ENCODE results near the gene CAMK4. TPM values are rescaled to one million over a fixed set of nuclear protein-coding genes. Genes with fewer than 3 reads are reported as not detected.

Gene CAMK4
- total RNA-seq, 1 experiment from 2014 or later = not detected

DNA sequence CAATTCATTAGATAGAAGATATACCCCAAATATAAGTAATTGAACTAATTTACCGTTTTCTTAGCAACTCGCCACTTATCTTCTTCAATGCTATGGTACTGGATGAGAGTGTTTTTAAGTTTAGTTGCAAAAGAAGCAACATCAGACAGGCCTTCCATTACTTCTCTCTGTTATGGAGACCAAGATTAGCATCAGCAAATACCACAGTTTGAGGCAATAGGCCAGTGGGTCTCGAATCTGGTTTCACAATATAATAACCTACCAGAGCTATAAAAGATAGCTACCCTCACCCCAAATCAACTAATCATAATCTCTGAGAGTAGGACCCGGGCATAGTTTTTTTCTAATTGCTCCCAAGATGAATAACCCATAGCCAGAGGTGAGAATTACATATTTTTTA lies 283.1 kb downstream of the CAMK4 start:
- ChIA-PET CTCF (no interaction called here), POLR2A (ENCODE audit: unreplicated experiment) (no interaction called here)
- DNase-seq = no peak
- TF ChIP-seq EZH2 (IDR thresholded peaks at IDR 0.05; ENCODE audit: low read depth) = no peak
- TF ChIP-seq CTCF (conservative IDR thresholded peaks at IDR 0.05) = no peak
- Histone ChIP-seq H3K27me3 (ENCODE audit: insufficient read depth, low read depth) (no peaks in the 10 kb centered on the region), H3K4me2 (no peak overlapping the region), H3K9me2 (ENCODE audit: insufficient read depth) (no peaks in the 10 kb centered on the region), H3K4me1 (replicated peaks; ENCODE audit: insufficient read depth) (no peaks in the 10 kb centered on the region), H3K9me3 (ENCODE audit: insufficient read depth, low read depth) (no peaks in the 10 kb centered on the region), H4K20me1 (ENCODE audit: insufficient read depth) (no peaks in the 10 kb centered on the region), H2AFZ (no peak overlapping the region), H3K36me3 (ENCODE audit: low read depth) (no peaks in the 10 kb centered on the region), H3K79me2 (ENCODE audit: low read depth) (no peaks in the 10 kb centered on the region), H3K27ac (no peak overlapping the region), H3F3A (ENCODE audit: insufficient read depth, low read depth) (no peaks in the 10 kb centered on the region), H3K4me3 (no peak overlapping the region)
- intact Hi-C loops (cut with micrococcal nuclease; ENCODE audit: unreplicated experiment) = no loop called here
- no TSS peak for BruUV-seq (replicated peaks)

DNA sequence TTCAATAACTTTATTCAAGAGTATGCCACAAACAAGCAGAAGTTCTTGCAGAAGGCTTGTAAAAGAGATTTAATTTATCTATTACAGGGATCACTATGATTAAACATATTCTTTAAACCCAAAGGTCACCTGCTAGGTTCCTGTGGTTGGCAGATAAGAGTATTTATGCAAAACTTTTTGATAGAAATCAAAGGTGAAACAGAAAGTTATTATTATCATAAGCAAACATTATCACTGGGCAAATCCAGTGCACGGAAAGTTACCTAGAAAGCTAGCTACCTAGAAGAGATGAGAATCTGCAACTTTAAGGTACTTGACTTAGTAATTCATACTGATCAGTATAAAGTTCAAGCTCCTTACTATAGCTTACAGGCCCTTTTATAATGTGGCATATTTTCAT lies 284.9 kb downstream of the CAMK4 start:
- H4K20me1 ChIP-seq (ENCODE audit: insufficient read depth) = no peaks in the 10 kb centered on the region
- BruUV-seq (replicated peaks) = no TSS peak
- H3K36me3 ChIP-seq (ENCODE audit: low read depth) = no peaks in the 10 kb centered on the region
- no peaks in the 10 kb centered on the region for H3K9me2 ChIP-seq (ENCODE audit: insufficient read depth)
- peaks cover 5% of the 10 kb centered on the region; the same call in 1 of the 2 replicates for H3K27me3 ChIP-seq (ENCODE audit: insufficient read depth, low read depth)
- no peak overlapping the region for H3K4me3 ChIP-seq
- H3K79me2 ChIP-seq (ENCODE audit: low read depth) = no peaks in the 10 kb centered on the region
- intact Hi-C loops (cut with micrococcal nuclease; ENCODE audit: unreplicated experiment) = no loop called here
- H3K9me3 ChIP-seq (ENCODE audit: insufficient read depth, low read depth) = no peaks in the 10 kb centered on the region
- H3F3A ChIP-seq (ENCODE audit: insufficient read depth, low read depth) = no peaks in the 10 kb centered on the region
- H3K27ac ChIP-seq = no peak overlapping the region
- TF ChIP-seq CTCF (conservative IDR thresholded peaks at IDR 0.05) = no peak
- TF ChIP-seq EZH2 (IDR thresholded peaks at IDR 0.05; ENCODE audit: low read depth) = no peak
- no peak for DNase-seq
- no peak overlapping the region for H2AFZ ChIP-seq
- POLR2A ChIA-PET (ENCODE audit: unreplicated experiment) = no interaction called here
- no peaks in the 10 kb centered on the region for H3K4me1 ChIP-seq (replicated peaks; ENCODE audit: insufficient read depth)
- no peak overlapping the region for H3K4me2 ChIP-seq
- CTCF ChIA-PET = no interaction called here

GRCh38 chr5:111511174-111511830 lies 287.1 kb downstream of the CAMK4 start:
- Histone ChIP-seq H3K4me3 (no peak overlapping the region), H3K4me1 (replicated peaks; ENCODE audit: insufficient read depth) (no peaks in the 10 kb centered on the region), H3K9me3 (ENCODE audit: insufficient read depth, low read depth) (no peaks in the 10 kb centered on the region), H2AFZ (no peak overlapping the region), H3K79me2 (ENCODE audit: low read depth) (no peaks in the 10 kb centered on the region), H3K36me3 (ENCODE audit: low read depth) (no peaks in the 10 kb centered on the region), H3K4me2 (no peak overlapping the region), H3K27me3 (ENCODE audit: insufficient read depth, low read depth) (peaks cover 5% of the 10 kb centered on the region; the same call in 1 of the 2 replicates), H3F3A (ENCODE audit: insufficient read depth, low read depth) (no peaks in the 10 kb centered on the region), H3K27ac (no peak overlapping the region), H3K9me2 (ENCODE audit: insufficient read depth) (no peaks in the 10 kb centered on the region), H4K20me1 (ENCODE audit: insufficient read depth) (no peaks in the 10 kb centered on the region)
- POLR2A ChIA-PET (ENCODE audit: unreplicated experiment) = no interaction called here
- intact Hi-C loops (cut with micrococcal nuclease; ENCODE audit: unreplicated experiment) = no loop called here
- CTCF ChIA-PET = no interaction called here
- no peak for DNase-seq
- BruUV-seq (replicated peaks) = TSS peak; percentile 64
- TF ChIP-seq EZH2 (IDR thresholded peaks at IDR 0.05; ENCODE audit: low read depth) (no peak), CTCF (conservative IDR thresholded peaks at IDR 0.05) (no peak)

All from PC-9 (cell line).